ENCODE results near the gene OR10V1. TPM values are rescaled to one million over a fixed set of nuclear protein-coding genes. Genes with fewer than 3 reads are reported as not detected.
A peak's percentile ranks its signal among the peaks of the same experiment; 100 is the strongest.

The OR10V1 gene
- total and polyA plus RNA-seq, 4 donors, result not detected

DNA sequence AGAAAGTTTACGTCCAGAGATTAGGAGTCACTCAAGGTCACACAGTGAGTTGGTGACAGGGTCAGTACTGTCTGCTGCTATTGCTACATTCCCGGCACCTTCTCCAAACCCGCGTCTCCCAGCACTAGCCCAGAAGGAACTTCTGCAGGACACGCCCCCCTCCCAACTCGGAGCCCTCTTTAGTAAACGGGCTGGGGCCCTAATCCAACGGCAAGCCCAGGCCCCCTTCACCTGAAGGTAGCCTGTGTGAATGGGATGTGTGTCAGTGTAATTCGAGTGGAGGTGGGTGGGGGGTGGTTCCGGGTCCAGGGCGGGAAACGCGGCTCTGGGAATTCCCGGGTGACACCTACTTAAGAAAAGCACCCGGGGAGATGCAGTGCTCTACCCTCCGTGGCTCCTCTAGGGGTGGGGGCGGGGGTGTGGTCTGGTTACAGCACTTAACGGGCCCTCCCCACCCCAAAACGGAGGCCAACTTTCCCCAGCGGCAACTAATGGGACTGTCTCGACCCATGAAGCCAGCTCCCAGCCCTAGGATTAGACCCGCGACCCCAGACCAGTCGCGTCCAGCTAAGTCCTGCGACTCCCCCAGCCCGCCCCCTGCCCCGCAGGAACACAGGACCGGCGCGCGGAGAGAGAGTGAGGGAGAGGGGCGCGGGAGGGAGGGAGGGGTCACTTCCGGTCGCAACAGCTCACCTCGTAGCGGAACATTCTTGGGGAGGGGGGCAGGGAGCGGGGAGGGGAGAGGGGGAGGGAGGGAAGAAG lies 45.3 kb downstream of the OR10V1 start:
- Histone ChIP-seq H3K9me3 (ENCODE audit: control insufficient read depth, low read length) (no peaks in the 10 kb centered on the region), H3K27me3 (ENCODE audit: control insufficient read depth in 1 of 2, insufficient read depth in 2 of 2, low read length in 1 of 2) (no peaks in the 10 kb centered on the region), H3K4me3 (ENCODE audit: low read length in 2 of 2) (peak overlapping the region; percentile 83 to 91), H3K27ac (ENCODE audit: low read depth in 1 of 2, low read length in 2 of 2) (peak overlapping the region; percentile 13 to 45), H3K36me3 (ENCODE audit: control insufficient read depth in 1 of 2, insufficient read depth in 2 of 2, low read length in 1 of 2) (no peaks in the 10 kb centered on the region), H3K4me1 (ENCODE audit: control insufficient read depth in 1 of 2, insufficient read depth in 2 of 2, low read length in 2 of 2) (no peaks in the 10 kb centered on the region)
- WGBS, 2 donors, result 0 to 1% methylated on average over 21 to 39 of the region's 39 CpGs
- peak; percentile 43 for ATAC-seq (ENCODE audit: low FRiP score)
- intact Hi-C loops (cut with DNase I), result loop anchor here (2.0 to 10.0 kb wide), 3 partner anchors 86 to 136 kb away; partner anchors contain the start of gene STX3 (in 1 of the 2)
- peak; percentile 82 to 83 for DNase-seq

DNA sequence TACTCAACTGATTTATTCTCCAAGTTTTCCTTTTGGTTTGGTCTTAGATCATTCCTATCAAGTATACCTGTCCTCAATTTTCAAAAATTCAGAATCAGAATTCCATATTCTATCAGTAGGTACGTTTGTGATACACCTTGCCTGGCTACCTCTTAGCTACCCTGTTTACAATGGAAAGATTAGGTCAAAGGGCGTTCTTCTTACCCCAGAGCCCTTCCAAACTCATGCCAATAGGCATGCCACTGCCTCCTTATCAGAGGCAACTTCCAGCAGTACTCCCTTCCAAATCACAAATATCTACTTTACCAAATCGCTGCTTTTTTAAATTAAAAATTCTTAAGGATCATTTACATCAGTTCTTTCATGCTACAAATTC lies 45.8 kb downstream of the OR10V1 start:
- Histone ChIP-seq H3K4me3 (ENCODE audit: low read length in 2 of 2) (peak overlapping the region; percentile 83 to 91), H3K27me3 (ENCODE audit: control insufficient read depth in 1 of 2, insufficient read depth in 2 of 2, low read length in 1 of 2) (no peaks in the 10 kb centered on the region), H3K27ac (ENCODE audit: low read depth in 1 of 2, low read length in 2 of 2) (no peak overlapping the region), H3K4me1 (ENCODE audit: control insufficient read depth in 1 of 2, insufficient read depth in 2 of 2, low read length in 2 of 2) (no peaks in the 10 kb centered on the region), H3K9me3 (ENCODE audit: control insufficient read depth, low read length) (no peaks in the 10 kb centered on the region), H3K36me3 (ENCODE audit: control insufficient read depth in 1 of 2, insufficient read depth in 2 of 2, low read length in 1 of 2) (no peaks in the 10 kb centered on the region)
- no peak for ATAC-seq (ENCODE audit: low FRiP score)
- WGBS, 2 donors, result 18 to 21% methylated on average over 3 of the region's 3 CpGs
- DNase-seq, result no peak
- intact Hi-C loops (cut with DNase I), result loop anchor here (2.0 to 10.0 kb wide), 3 partner anchors 87 to 137 kb away; partner anchors contain the start of gene STX3 (in 1 of the 2)

DNA sequence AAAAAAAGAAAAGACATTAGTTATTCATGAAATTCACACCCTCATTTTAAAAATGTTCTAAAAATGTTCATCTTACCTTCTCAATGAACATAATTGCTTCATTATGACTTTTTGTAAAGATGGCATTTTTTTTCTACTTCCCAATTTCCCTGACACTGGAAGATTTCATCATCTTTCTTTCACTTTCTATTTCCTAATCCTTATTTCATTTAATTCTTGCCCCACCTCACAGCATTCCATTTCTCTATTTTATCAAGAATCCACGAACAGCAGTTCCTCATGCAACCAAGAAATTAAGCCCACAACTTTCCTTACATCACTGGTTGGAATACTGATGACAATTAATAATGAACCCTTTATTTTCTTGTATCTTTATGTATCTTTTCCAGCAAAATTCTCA lies 46.7 kb downstream of the OR10V1 start:
- 44 to 51% methylated on average over 1 of the region's 1 CpG for WGBS, 2 donors
- ATAC-seq (ENCODE audit: low FRiP score), result no peak
- no peak overlapping the region for H3K27ac ChIP-seq (ENCODE audit: low read depth in 1 of 2, low read length in 2 of 2)

More for the DNA sequence above, 46.7 kb downstream of the OR10V1 start:
- Histone ChIP-seq H3K36me3 (ENCODE audit: control insufficient read depth in 1 of 2, insufficient read depth in 2 of 2, low read length in 1 of 2) (no peaks in the 10 kb centered on the region), H3K9me3 (ENCODE audit: control insufficient read depth, low read length) (no peaks in the 10 kb centered on the region), H3K27me3 (ENCODE audit: control insufficient read depth in 1 of 2, insufficient read depth in 2 of 2, low read length in 1 of 2) (no peaks in the 10 kb centered on the region), H3K4me3 (ENCODE audit: low read length in 2 of 2) (no peak overlapping the region), H3K4me1 (ENCODE audit: control insufficient read depth in 1 of 2, insufficient read depth in 2 of 2, low read length in 2 of 2) (no peaks in the 10 kb centered on the region)
- intact Hi-C loops (cut with DNase I), result loop anchor here (5.0 to 10.0 kb wide), 2 partner anchors 105 to 138 kb away; no protein-coding TSS in a partner anchor
- no peak for DNase-seq

Other genes with a start within 250 kb of the OR10V1 start
- gene OR4D10, start 240.5 kb downstream of the OR10V1 start, total RNA-seq, result not detected
- gene OR4D10, start 240.5 kb downstream of the OR10V1 start, polyA plus RNA-seq, result not detected
- not detected for gene OR4D11, start 210.3 kb downstream of the OR10V1 start, total RNA-seq
- not detected for gene OR4D11, start 210.3 kb downstream of the OR10V1 start, polyA plus RNA-seq
- not detected for gene OR4D9, start 202.3 kb downstream of the OR10V1 start, total RNA-seq
- not detected for gene OR4D9, start 202.3 kb downstream of the OR10V1 start, polyA plus RNA-seq
- 10 to 100 TPM; 40.4 to 42.4 TPM for gene OSBP, start 98.1 kb downstream of the OR10V1 start, total RNA-seq
- gene OSBP, start 98.1 kb downstream of the OR10V1 start, polyA plus RNA-seq, result 10 to 100 TPM; 15.0 to 19.5 TPM
- 10 to 100 TPM; 23.7 to 29.6 TPM for gene PATL1, start 44.8 kb downstream of the OR10V1 start, total RNA-seq
- 1 to 10 TPM; 8.2 to 9.6 TPM for gene PATL1, start 44.8 kb downstream of the OR10V1 start, polyA plus RNA-seq
- 10 to 100 TPM; 22.5 to 23.2 TPM for gene STX3, start 41.5 kb upstream of the OR10V1 start, total RNA-seq
- gene STX3, start 41.5 kb upstream of the OR10V1 start, polyA plus RNA-seq, result 10 to 100 TPM; 12.7 to 21.0 TPM
- gene MRPL16, start 96.9 kb upstream of the OR10V1 start, total RNA-seq, result 10 to 100 TPM; 25.3 to 29.1 TPM
- 10 to 100 TPM; 25.0 to 46.5 TPM for gene MRPL16, start 96.9 kb upstream of the OR10V1 start, polyA plus RNA-seq
- not detected for gene CBLIF, start 131.7 kb upstream of the OR10V1 start, total RNA-seq
- gene CBLIF, start 131.7 kb upstream of the OR10V1 start, polyA plus RNA-seq, result under 1 TPM in 1 of 2 donors, not detected in 1; 0.05 TPM
- gene TCN1, start 152.6 kb upstream of the OR10V1 start, total RNA-seq, result not detected
- gene TCN1, start 152.6 kb upstream of the OR10V1 start, polyA plus RNA-seq, result not detected
- gene OOSP3, start 164.9 kb upstream of the OR10V1 start, total RNA-seq, result not detected
- not detected for gene OOSP3, start 164.9 kb upstream of the OR10V1 start, polyA plus RNA-seq
- not detected for gene OOSP1, start 224.6 kb upstream of the OR10V1 start, total RNA-seq
- not detected for gene OOSP1, start 224.6 kb upstream of the OR10V1 start, polyA plus RNA-seq